Endometrial microvascular endothelial cells (primary cell): ENCODE data around the gene ANKS3. TPM values are rescaled to one million over a fixed set of nuclear protein-coding genes. Genes with fewer than 3 reads are reported as not detected.

Source experiments
- in situ Hi-C: cut with HindIII; loops from 2 replicates; pipeline ENCODE4 v1.10.0; 2017; ENCODE audit warnings: low sequenced_read_pairs, low pct_unique_long_range_greater_than_20kb; ENCODE audit errors: inconsistent ontology term
- total RNA-seq: library from RNA; depleted of rRNA; stranded (reverse); fragments of >200 nt; gene quantifications from one replicate; pipeline ENCODE4 v1.2.3, GENCODE V29; 2015; ENCODE audit errors: inconsistent ontology term

ANKS3 gene
- total RNA-seq, 1 donor from 2014 or later = 10.5 TPM

DNA sequence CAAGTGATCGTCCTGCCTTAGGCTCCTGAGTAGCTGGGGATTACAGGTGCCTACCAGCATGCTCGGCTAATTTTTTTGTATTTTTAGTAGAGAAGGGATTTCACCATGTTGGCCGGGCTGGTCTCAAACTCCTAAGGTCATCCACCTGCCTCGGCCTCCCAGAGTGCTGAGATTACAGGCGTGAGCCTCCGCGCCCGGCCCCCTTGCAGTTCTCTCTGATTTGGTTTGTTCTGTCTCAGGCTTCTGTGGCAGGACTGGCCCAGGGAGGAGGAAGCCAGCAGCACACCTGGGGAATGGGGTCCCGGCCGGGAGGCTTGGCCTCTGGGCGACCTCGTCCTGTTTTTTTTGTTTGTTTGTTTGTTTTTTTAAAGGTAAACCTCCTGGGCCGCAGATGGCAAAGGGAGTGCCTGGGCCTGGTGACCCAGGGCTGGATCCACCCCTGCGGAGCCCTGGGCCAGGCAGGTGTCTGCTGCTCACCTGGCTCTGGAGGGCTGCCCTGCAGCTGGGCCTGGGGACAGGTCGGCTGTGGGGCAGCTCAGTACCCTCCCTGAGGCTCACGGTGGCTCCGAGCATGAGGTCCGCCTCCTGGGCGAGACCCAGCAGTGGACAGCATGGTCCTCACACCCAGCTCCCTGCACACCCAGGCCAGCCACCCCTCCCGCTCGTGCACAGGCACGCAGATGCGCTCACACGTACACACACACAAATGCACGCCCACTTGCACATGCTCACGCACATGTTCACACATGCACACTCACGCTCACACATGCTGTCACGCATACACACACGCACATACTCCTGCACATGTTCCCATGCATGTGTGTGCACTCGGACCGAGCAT lies 44.0 kb downstream of the ANKS3 start:
- in situ Hi-C loops = no loop called here

DNA sequence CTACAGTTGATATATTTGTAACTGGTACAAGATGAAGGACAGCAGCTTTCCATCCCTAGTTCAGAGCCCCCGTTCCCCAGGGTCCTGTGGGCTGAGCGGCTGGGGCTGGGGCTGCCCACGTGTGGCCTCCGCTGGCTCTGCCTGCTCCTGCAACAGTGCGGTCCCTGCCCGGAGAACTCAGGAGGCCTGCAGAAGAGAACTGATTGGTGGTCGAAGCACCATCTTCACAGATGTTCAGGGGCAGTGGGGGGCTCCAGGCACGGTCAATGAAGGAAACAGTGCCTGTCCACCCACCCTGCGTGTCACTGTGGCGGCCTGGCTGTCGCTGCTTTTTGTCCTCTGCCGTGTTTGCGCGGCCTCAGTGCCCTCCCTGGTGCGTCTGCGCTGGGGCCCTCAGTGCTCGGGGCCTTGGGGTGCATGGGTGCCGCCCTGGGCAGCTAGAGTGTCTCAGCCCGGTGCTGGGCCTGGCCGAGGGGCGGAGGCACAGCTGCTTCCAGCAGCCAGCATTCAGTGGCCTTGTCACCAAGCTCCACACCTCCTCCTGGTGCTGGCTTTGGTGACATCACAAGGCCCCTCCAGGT lies 44.9 kb downstream of the ANKS3 start:
- in situ Hi-C loops = no loop called here

DNA sequence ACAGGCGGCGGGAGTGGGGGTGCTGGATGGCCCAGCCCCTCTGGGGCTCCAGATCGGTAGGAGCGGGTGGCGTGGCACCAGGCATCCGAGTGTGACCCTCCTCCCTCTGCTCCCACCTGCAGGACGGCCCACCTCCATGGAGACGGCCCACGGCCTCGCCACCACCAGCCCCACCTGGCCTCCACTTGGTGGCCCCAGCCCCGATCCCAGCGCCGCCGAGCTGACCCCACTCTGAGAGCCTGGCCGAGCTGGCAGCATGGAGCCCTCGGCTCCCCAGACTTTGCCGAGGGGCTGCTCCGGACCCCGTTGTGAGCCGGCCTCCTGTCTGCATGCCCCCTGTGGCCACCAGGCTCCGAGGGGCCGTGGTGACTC lies 45.4 kb downstream of the ANKS3 start:
- in situ Hi-C loops = no loop called here

DNA sequence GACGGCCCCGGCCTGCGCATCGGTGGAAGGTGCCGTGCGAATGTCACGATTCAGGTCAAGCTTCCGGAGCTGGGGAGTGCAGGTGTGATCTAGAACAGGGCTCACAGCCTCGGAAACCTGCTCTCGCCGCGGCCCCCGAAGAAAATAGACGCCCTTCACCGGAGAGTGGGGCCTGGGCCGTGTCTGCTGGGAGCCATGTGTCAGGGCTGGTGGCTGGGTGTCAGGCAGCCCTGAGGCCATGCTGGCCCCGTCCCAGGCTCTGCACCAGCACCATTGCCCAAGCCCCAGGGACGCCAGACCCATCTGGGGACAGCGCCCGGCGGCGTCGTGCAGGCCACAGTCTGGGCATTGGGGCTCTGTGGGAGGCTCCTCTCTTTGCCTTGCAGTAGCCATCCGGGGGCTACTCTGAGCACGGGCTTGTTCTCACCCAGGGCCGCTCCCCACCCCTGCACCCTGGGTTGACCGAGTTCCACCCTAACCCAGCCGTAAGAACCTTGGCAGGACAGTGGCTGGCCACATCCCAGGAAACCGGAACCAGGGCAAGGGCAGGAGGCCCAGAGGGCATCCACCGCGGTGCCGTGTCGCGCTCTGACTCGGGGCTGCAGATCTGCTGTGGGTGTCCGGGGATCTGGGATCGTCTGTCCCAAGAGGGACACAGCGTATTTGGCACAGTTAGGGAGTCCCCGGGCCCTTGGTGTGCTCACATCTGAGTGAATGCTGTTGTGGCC lies 46.0 kb downstream of the ANKS3 start:
- in situ Hi-C loops = no loop called here

DNA sequence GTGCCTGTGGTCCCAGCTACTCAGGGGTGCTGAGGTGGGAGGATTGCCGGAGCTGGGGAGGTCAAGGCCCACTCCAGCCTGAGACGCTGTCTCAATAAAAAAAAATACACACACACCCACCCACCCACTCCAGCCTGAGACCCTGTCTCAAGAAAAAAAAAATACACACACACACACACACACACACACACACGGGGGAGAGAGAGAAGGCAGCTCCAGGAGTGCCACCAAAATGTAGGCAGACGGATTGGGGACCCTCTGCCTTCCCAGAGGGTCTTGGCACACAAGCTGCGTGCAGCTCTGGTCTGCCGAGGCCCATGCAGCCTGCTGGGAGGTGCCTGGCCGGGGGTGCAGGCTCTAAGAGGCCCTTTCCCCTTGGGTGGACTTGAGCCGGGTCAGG lies 46.7 kb downstream of the ANKS3 start:
- in situ Hi-C loops = no loop called here

DNA sequence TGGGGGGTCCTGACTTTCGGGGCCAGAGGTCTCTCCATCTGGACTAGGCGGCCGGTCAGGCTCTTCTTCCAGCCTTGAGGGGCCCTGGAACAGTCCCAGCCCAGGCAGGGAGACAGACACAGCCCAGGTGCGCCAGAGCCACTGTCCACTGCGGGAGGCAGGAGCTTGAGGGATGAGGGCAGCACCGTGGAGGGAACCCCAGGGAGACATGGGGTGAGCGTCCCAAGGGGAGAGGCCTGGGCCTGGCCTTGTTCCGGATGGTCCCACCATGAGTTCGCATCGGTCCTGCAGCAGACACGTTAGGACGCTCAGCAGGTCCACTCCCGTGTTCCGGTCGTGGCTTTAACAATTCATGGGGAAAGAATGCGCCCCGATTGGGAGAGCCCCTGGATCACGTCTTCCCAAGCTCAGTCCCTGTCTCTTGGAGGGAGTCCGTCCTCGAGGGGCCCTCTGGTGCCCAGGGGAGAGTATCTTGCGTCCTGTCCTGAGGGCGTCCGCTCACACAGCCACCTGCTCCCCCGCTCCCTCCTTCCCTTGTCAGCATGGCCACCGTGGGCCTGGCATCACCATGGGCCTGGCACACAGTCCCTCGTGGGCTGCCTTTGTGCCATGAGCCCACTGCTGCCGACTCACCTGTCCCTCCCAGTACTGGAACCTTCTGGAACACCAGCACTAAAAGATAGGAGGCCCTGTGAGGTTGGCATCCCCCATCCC lies 47.4 kb downstream of the ANKS3 start:
- in situ Hi-C loops = no loop called here

DNA sequence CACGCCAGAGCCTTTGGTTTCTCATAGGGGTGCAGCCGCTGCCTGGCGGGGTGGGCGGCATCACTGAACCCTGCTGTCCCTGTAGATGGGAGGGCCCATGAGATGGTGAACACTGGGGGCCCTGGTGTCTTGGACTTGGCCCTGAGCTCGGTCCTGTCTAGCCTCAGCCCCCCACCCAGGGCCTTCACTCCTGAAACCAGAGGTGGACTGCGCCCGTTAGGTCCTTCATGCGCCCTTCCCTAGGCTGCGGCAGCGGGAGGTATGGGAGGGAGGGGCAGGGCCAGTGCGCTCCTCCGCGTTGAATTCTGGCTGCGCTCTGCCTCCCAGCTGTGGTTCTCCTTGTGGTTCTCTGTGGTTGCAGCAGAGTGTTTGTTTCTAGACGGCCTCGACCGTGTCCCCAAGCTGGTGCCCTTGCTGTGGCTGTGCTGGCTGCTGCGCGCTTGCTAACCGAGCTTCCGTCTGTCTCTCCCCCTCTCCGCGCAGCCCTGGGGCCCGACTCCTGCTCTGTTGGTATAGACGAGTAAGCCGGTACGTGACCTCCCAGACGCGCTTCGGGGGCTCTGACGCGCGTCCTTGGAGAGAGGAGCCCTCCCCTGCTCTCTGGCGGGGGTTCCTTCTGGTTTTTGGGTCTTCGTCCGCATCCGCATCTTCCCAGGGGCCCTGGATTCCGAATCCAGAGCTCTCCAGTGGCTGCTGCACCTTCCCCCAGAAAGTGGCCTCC lies 48.1 kb downstream of the ANKS3 start:
- in situ Hi-C loops = no loop called here

DNA sequence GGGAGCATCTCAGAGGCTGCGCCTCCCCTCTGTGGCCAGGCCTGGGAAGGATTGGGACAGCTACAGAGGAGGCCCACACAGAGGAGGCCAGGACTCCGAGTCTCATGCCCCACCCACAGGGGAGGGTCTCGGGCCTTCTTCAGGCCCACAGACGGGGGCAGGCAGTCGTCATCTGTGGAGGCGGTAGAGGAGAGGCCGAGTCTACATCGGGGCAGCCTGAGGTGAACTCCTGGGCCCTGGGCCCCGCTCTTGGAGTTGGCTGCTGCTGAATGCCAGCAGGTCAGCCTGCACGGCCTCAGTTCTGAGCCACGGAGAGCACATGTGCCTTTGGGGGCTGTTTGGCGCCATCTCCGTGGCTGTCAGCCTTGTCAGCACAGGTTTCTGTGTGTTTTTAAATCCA lies 48.8 kb downstream of the ANKS3 start:
- in situ Hi-C loops = no loop called here

DNA sequence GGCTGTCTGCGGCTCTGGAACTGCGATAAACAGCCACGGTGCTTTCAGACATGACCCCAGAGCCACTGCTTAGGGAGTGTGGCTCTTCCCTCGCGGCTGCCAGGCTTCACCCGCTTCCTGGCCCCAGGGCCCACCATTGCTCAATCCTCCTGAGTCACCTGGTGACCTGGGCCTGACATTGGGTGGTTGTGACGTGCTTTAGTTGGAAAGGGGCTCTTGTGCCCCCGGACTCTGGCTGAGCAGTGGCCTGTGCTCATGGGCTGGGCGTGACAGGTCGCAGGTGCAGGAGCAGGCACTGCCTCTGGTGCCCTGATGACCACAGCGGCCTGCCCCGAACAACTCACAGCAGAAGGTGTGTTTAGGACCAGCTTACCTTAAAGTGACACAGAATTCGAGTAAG lies 49.3 kb downstream of the ANKS3 start:
- in situ Hi-C loops = no loop called here

DNA sequence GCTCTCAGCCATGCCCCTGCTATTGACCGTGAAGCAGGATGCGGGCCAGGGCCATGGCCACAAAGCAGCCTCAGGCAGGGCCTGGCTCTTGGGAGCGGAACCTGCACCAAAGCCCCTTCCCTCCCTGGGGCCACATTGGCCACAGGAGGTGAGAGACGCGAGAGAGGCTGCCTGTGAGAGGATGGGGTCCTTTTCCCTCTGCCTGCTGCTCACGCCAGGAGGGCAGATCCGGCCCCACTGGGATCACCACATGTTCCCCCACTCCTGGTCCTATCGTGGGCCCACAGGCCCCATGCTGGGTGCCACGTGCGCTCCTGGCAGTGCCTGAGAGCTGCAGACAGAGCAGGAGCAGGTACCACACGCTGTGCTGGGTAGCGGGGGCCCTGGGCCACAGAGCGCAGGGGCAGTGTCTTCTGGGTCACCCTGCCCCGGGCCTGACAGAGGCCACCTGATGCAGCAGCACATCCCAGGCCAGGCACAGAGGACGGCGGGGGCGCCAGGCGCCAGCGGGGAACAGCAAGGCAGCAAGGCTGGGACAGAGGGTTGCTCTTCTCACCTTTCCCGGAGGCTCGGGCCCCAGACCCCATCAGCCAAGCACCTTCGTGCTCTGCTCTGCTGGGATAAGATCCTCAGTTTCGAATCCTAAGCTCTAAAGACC lies 49.9 kb downstream of the ANKS3 start:
- in situ Hi-C loops = no loop called here

DNA sequence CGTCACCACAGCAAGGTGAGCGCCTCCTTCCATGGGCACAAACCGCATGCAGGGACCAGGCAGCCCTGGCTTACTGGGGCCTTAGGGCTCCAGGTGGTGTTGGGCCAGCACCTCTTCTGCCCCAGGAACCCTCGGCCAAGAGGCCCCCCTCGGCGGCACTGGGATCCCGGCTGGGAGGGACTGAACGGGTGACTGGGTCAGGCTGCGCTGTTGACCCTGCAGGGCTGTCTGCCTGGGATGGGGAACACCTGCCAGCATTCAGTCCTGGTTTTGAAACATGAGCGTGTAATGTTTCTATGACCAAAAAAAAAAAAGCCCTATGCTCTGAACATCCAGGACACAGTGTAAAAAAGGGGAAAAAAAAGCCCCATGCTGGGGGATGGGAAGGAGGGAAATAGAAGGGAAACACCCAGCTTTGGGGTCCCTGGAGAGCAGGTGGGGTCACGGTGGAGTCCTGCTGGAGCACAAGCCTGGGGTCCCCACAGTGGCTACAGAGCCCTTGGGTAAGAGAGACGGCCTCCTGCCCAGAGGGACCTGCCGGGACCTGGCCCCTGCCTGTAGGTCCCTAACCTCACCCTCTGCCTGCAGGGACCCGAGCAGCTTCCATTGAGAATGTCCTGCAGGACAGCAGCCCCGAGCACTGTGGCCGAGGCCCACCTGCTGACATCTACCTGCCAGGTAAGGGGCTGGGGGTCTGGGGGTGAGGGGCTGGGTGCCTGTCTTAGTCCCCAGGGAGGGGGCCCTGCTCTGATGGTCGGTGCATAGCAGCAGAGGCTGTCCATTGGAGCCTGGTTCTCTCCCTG lies 50.6 kb downstream of the ANKS3 start:
- in situ Hi-C loops = no loop called here

DNA sequence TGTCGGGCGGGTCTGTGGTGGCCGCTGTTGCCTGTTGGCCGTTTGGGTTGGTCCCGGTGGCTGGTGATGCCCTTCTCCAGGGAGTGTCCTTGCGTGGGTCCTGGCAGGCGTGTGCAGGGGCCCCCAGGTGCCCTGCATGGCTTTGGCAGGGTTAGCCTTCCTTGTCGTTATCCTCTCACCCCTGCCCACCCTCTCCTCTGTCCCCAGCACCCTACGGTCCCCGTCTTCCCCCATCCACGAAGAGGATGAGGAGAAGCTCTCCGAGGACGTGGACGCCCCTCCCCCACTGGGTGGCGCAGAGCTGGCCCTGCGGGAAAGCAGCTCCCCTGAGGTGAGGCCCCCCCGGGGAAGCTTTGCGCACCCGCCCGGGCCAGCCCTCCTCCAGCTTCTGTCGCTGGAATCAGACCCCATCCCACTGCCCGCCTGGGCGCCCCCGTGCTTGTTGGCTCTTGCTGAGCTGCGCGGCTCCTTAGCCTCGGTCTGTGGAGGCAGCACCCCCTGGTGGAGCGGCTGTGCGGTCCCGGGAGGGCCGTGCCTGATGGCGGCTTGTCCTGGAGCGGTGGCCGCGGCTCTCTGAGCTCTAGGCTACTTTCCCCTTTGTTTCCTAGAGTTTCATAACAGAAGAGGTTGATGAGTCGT lies 51.3 kb downstream of the ANKS3 start:
- in situ Hi-C loops = no loop called here

DNA sequence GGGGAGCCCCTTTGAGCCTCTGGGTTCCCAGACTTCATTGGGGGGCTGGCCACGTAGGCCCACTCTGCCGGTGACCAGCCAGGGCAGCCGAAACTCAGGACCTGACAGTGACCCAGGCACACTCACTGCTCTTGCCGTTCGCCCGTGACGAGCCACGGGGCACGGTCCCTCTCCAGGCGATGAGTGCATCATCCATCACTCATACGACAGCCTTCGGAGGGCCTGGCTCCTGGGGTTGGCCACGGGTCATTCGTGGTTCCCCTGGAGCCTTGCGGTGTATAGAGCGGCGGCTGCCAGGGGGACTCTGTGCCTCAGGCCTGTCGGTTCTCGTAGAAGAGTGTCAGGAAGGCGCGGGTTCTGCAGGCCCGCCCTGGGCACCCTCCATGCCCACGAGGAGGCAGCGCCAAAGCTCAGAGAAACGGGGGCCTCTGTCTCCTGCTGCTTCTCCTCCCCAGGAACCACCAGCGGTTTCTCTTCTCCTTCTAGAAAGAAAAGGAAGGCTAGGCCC lies 51.9 kb downstream of the ANKS3 start:
- in situ Hi-C loops = no loop called here

DNA sequence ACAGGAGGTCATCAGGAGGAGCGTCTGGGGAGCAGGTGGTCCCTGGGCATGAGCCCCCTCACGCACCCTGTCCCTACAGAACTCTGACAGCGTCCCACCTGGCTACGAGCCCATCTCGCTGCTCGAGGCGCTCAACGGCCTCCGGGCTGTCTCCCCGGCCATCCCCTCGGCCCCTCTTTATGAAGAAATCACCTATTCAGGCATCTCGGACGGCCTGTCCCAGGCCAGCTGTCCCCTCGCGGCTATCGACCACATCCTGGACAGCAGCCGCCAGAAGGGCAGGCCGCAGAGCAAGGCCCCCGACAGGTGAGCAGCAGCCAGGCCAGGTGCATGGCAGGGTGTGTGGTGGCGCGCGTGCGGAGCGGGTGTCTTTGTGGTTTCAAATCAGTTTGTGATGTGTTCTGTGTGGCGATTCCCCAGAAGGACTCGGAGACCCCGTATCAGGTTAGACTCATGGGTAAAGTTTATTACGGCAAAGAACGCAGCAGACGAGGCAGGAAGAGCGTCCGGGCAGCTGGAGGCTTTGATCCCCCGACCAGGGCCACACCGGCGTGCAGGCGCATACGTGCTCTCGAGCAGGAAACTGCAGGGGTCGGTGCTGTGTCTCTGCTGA lies 52.5 kb downstream of the ANKS3 start:
- in situ Hi-C loops = no loop called here

DNA sequence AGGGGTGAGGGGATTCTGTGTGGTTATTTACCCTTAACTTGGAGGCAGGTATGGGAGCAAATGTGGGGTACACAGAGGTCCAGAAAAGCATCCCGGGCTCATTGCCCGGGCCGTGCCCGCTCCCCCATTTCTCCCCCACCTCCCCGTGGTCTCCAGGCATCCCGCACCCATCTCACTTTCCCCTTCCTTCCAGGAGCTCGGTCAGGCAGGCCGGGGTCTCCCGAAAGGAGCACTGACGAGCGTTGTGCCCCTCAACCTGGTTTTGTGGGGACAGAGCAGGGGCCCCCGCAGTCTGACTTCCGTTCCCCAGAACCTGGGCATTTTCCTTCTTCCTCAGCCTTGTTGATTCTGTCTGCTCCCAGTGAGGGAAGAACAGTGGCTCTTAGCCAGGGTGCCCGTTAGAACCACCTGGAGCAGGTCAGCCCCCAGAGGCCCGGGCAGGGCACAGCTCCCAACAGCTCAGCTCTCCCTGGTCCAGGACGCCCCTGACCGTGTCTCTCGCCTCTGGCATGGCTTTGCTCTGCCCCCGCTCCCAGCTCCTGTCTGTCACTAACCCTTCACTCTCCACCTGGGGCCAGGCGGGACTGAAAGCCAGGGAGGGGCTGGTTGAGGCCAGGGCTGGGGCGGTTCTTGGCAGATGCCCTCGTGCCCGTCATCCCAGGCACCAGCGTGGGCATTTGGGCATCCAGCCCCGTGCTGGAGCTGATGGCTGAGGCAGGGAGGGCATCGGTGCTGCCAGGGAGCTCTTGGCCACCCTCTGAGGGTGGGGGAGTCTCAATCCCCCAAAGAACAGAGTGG lies 53.2 kb downstream of the ANKS3 start:
- in situ Hi-C loops = no loop called here
